Mesothelial cell of epicardium (in vitro differentiated cells): Measurements from ENCODE around the gene NDUFAF7. TPM values are rescaled to one million over a fixed set of nuclear protein-coding genes. Genes with fewer than 3 reads are reported as not detected.
"Not testable (repeated sequence)": the region's sequence is repeated elsewhere in the genome, so short reads cannot be mapped to it uniquely, and the experiment has no call there.

Experiments used
- DNase-seq, 2 experiments: peaks; one replicate each; pipeline ENCODE4 v3.0.0; 2021; ENCODE audit warnings: low spot score in 2 of 2; ENCODE audit not compliant: unreplicated experiment in 2 of 2
- H3K27ac Mint-ChIP-seq: 2 replicates; pipeline ENCODE4 v1.8.0; 2021; ENCODE audit warnings: mixed read lengths
- H3K27me3 Mint-ChIP-seq: 2 replicates; pipeline ENCODE4 v1.8.0; 2021; ENCODE audit warnings: low read depth, mixed read lengths
- H3K36me3 Mint-ChIP-seq: 2 replicates; pipeline ENCODE4 v1.8.0; 2021; ENCODE audit warnings: mixed read lengths
- H3K4me1 Mint-ChIP-seq: 2 replicates; pipeline ENCODE4 v1.8.0; 2021; ENCODE audit warnings: mixed read lengths
- H3K4me3 Mint-ChIP-seq: 2 replicates; pipeline ENCODE4 v1.8.0; 2021; ENCODE audit warnings: mild to moderate bottlenecking, moderate library complexity, mixed read lengths
- H3K9me3 Mint-ChIP-seq: 2 replicates; pipeline ENCODE4 v1.8.0; 2021; ENCODE audit warnings: mixed read lengths
- total RNA-seq: library from RNA; stranded (reverse); gene quantifications from 3 replicates; pipeline ENCODE4 v1.2.1, GENCODE V29; 2021
- TF ChIP-seq, protein P1 (sequence below): fragments of 200-600 bp; sonication (generic); IDR thresholded peaks from one replicate; pipeline ENCODE4 v1.5.0; 2021; ENCODE audit warnings: antibody characterized with exemption; ENCODE audit not compliant: unreplicated experiment

The NDUFAF7 gene
- total RNA-seq, 1 donor from 2014 or later: 27.0 TPM

DNA sequence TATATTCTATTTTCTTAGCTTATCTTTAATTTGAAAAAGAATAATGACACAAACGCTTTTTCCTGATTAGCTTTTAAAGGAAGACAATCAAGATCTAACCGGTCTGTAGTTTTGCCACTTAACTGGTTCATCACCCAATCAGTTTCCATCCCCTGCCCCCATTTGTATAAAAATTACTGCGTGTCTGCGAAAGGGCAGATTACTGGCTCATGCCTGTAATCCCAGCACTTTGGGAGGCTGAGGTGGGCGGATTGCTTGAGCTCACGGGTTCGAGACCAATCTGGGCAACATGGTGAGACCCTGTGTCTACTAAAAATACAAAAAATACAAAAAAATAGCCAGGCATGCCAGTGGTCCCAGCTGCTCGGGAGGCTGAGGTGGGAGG, 32.8 kb upstream of the NDUFAF7 start:
- Mint-ChIP-seq H3K36me3 (peaks cover 17% of the 10 kb centered on the region), H3K27me3 (no peaks in the 10 kb centered on the region), H3K4me1 (no peaks in the 10 kb centered on the region), H3K27ac (no peak overlapping the region), H3K4me3 (no peak overlapping the region), H3K9me3 (peaks cover 3% of the 10 kb centered on the region)
- TF ChIP-seq, protein P1, sequence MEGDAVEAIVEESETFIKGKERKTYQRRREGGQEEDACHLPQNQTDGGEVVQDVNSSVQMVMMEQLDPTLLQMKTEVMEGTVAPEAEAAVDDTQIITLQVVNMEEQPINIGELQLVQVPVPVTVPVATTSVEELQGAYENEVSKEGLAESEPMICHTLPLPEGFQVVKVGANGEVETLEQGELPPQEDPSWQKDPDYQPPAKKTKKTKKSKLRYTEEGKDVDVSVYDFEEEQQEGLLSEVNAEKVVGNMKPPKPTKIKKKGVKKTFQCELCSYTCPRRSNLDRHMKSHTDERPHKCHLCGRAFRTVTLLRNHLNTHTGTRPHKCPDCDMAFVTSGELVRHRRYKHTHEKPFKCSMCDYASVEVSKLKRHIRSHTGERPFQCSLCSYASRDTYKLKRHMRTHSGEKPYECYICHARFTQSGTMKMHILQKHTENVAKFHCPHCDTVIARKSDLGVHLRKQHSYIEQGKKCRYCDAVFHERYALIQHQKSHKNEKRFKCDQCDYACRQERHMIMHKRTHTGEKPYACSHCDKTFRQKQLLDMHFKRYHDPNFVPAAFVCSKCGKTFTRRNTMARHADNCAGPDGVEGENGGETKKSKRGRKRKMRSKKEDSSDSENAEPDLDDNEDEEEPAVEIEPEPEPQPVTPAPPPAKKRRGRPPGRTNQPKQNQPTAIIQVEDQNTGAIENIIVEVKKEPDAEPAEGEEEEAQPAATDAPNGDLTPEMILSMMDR: no peak
- DNase-seq: no peak

DNA sequence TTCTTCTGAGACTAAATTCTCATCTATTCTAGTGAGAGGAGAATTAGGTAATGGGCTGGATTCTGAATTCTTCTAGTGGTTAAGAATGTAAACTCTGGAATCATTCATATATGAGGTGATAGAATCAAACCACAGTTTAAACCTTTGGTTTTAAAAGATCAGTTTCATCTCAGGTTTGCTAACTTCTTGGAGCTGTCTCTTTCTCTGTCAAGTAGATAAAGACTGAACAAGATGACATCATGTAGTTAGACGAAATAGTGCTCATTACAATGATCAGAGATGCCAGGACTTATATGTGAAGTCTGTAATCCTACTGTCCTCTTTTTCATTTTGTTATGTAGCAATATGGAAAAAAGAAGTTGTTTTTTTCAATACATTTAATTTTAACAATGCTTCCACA, 30.2 kb upstream of the NDUFAF7 start:
- no peak overlapping the region for H3K27ac Mint-ChIP-seq
- no peaks in the 10 kb centered on the region for H3K27me3 Mint-ChIP-seq
- no peaks in the 10 kb centered on the region for H3K4me1 Mint-ChIP-seq

DNA sequence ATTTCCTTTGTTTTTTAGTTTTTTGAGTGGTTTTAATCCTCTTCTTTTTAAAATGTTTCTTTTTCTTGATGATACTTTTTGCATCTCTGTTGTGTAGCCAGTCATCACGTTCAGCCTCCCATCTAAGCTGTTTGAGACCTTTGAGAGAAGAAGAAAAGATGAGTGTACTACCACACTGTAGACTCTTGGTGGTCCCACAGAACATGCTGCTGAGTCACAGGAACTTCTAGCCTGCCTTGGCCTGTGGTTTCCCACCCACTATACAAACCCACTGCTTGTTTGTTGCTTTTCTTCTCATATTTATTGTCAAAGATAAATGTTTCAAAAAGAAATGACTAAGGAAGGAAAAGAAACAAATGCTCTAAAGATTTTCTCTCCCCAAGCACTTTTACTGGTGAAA, 29.7 kb upstream of the NDUFAF7 start:
- DNase-seq: no peak
- Mint-ChIP-seq H3K27ac (no peak overlapping the region), H3K4me3 (no peak overlapping the region), H3K4me1 (no peaks in the 10 kb centered on the region), H3K27me3 (no peaks in the 10 kb centered on the region), H3K9me3 (peaks cover 7% of the 10 kb centered on the region), H3K36me3 (peaks cover 40% of the 10 kb centered on the region)
- TF ChIP-seq, protein P1: no peak

More for the DNA sequence above, 30.2 kb upstream of the NDUFAF7 start:
- Mint-ChIP-seq H3K4me3 (no peak overlapping the region), H3K36me3 (peaks cover 37% of the 10 kb centered on the region), H3K9me3 (peaks cover 7% of the 10 kb centered on the region)
- TF ChIP-seq, protein P1: no peak
- no peak for DNase-seq

DNA sequence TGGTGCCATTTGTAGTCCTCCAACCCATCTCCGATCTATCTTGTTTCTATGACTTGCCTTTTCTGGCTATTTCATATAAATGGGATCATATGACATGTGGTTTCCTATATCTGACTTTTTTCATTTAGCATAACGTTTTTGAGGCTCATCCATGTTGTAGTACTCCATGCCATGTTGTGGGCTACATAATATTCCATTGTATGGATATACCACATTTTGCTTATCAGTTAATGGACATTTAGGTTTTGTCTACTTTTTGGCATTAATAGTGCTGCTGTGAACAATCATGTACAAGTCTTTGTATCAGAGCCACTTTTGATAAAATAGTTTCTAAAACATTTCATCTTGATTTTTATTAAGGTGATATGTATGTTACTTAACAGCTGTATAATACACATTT, 27.8 kb upstream of the NDUFAF7 start:
- H3K36me3 Mint-ChIP-seq: peaks cover 59% of the 10 kb centered on the region
- H3K4me1 Mint-ChIP-seq: no peaks in the 10 kb centered on the region
- H3K4me3 Mint-ChIP-seq: no peak overlapping the region
- H3K27me3 Mint-ChIP-seq: no peaks in the 10 kb centered on the region
- no peak overlapping the region for H3K27ac Mint-ChIP-seq
- peaks cover 22% of the 10 kb centered on the region for H3K9me3 Mint-ChIP-seq
- TF ChIP-seq, protein P1: no peak
- DNase-seq: no peak

DNA sequence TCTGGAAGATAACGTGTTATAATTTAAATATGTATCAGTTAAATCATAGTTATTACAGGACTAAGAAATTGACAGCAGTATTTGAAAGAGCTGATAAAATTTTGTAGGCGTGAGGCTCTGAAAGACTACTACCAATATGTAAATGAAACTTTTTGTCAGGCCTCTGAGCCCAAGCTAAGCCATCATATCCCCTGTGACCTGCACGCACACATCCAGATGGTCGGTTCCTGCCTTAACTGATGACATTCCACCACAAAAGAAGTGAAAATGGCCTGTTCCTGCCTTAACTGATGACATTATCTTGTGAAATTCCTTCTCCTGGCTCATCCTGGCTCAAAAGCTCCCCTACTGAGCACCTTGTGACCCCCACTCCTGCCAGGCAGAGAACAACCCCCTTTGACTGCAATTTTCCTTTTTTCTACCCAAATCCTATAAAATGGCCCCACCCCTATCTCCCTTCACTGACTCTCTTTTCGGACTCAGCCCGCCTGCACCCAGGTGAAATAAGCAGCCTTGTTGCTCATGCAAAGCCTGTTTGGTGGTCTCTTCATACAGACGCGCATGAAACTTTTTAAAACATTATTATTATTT, 26.3 kb upstream of the NDUFAF7 start:
- not testable (repeated sequence) for DNase-seq, H3K4me1 Mint-ChIP-seq, H3K27me3 Mint-ChIP-seq, H3K27ac Mint-ChIP-seq, H3K4me3 Mint-ChIP-seq
- peaks cover 74% of the 10 kb centered on the region for H3K36me3 Mint-ChIP-seq
- peaks cover 34% of the 10 kb centered on the region for H3K9me3 Mint-ChIP-seq

DNA sequence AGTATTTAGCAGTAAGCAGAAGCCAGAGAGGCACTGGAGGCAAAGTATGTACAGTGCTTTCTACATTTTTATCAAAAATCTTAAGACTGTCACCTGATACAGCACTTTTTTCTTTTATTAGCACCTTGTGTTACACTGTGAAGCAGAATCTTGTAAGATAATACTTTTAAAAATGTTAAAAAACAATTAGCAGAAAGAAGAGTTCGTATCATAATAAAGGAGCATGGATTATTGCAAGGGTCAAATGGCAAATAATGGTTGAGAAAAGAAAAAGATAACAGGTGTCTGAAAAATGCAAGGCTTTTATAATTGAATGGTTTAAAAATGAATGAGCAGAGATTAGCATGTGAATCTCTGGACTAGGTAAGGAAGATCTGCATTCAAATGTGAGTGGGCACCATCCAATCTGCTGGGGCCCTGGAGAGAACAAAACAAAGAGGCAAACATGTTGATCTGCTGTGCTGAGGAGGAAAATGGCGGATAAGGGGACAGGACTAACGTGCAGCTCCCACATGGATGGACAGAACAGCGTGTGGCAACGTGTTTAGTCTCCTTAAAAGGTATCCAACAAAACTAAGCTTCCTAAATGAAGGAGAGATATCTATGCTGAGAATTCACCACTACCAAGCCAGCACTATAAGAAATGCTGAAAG, 25.6 kb upstream of the NDUFAF7 start:
- Mint-ChIP-seq H3K36me3 (peaks cover 77% of the 10 kb centered on the region), H3K9me3 (peaks cover 34% of the 10 kb centered on the region), H3K4me1 (no peaks in the 10 kb centered on the region), H3K27me3 (no peaks in the 10 kb centered on the region), H3K4me3 (no peak overlapping the region), H3K27ac (no peak overlapping the region)
- TF ChIP-seq, protein P1: no peak
- no peak for DNase-seq

DNA sequence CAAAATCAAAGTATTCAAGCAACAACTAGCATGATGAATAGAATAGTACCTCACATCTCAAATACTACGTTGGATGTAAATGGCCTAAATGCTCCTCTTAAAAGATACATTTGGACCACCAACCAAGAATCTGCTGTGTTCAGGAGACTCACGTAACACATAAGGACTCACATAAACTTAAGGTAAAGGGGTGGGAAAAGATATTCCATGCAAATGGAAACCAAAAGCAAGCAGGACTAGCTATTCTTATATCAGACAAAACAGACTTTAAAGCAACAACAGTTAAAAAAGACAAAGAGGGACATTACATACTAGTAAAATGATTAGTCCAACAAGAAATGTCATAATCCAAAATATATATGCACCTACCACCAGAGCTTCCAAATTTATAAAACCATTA, 24.7 kb upstream of the NDUFAF7 start:
- Mint-ChIP-seq H3K36me3 (peaks cover 77% of the 10 kb centered on the region), H3K9me3 (peaks cover 34% of the 10 kb centered on the region)
- DNase-seq, H3K27me3 Mint-ChIP-seq, H3K27ac Mint-ChIP-seq, H3K4me3 Mint-ChIP-seq, H3K4me1 Mint-ChIP-seq: not testable (repeated sequence)
